Measurements from ENCODE around the gene CFAP100. TPM values are rescaled to one million over a fixed set of nuclear protein-coding genes. Genes with fewer than 3 reads are reported as not detected.

The CFAP100 gene
- total and polyA plus RNA-seq, 2 of the 4 experiments (the other 2 are of a cell fraction), result not detected

DNA sequence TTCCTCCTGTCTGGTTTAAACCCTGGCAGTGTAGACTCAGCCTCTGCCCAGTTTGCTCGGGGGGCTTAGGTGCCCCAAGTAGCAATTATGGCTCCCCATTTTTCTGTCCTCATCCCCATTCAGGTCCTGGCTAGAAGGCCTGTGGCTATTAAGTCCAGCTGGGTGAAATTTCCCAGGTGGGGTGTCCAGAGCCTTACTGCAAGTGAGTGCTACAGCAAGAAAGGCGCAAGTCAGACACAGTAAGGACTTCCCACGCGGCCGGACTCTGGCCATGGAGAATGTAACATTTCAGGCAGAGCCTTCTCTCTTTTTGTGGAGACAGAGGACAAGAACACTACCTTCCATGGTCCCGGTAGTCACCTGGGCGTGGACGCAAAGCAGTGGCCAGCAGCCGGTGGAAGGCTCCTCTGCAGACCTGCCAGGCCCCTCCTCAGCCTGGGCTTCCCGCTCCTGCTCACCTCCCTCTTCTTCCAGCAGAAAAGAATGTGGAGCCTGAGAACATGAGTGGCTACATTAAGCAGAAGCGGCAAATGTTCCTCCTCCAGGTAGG, 23.3 kb downstream of the CFAP100 start:
- H4K8ac ChIP-seq (ENCODE audit: low read depth in 2 of 2, low read length in 2 of 2), result no peak overlapping the region
- no peak overlapping the region for H3K14ac ChIP-seq (replicated peaks; ENCODE audit: low read depth, low read length)
- POLR2A ChIA-PET (ENCODE audit: unreplicated experiment), result no interaction called here
- H3K4me3 ChIP-seq (ENCODE audit: insufficient read depth, low read depth, low read length), result no peak overlapping the region
- H3K9ac ChIP-seq (ENCODE audit: low read depth, low read length), result no peak overlapping the region
- H3K4me1 ChIP-seq (ENCODE audit: control insufficient read depth, insufficient read depth, low read length), result no peaks in the 10 kb centered on the region; the same call in 1 of the 2 replicates
- H2AK5ac ChIP-seq (ENCODE audit: low read depth, low read length), result no peak overlapping the region
- intact Hi-C loops (cut with micrococcal nuclease) (no loop called here), dilution Hi-C loops (cut with HindIII; ENCODE audit: low sequenced_read_pairs, unreplicated experiment) (no loop called here), in situ Hi-C loops (cut with MboI; ENCODE audit: low sequenced_read_pairs) (no loop called here)
- no peak overlapping the region for H4K5ac ChIP-seq (ENCODE audit: low read depth, low read length)
- no peak overlapping the region for H3K23ac ChIP-seq (ENCODE audit: low read depth, low read length)
- no peaks in the 10 kb centered on the region for H3K36me3 ChIP-seq (ENCODE audit: control insufficient read depth, insufficient read depth, low read length)
- H3K18ac ChIP-seq (ENCODE audit: low read depth, low read length), result no peak overlapping the region
- no peak overlapping the region for H3K4ac ChIP-seq (ENCODE audit: low read depth, low read length)
- no peak overlapping the region for H2BK5ac ChIP-seq (ENCODE audit: low read depth, low read length, poor library complexity, severe bottlenecking)
- H2BK20ac ChIP-seq (ENCODE audit: low read depth, low read length), result no peak overlapping the region
- ATAC-seq (ENCODE audit: low read depth), result no peak
- no peak overlapping the region for H2BK120ac ChIP-seq (ENCODE audit: low read depth, low read length)
- no peak overlapping the region for H2AFZ ChIP-seq (replicated peaks; ENCODE audit: low read length, poor library complexity)
- no peak overlapping the region for H3K4me2 ChIP-seq (ENCODE audit: low read depth, low read length)
- no peaks in the 10 kb centered on the region for H4K20me1 ChIP-seq (ENCODE audit: insufficient read depth, low read length)
- H3K9me3 ChIP-seq (ENCODE audit: control insufficient read depth, insufficient read depth, low read length), result no peaks in the 10 kb centered on the region
- 85% methylated on average over 4 of the region's 11 CpGs; no CpG with 5 or more reads in 1 of the 2 experiments for WGBS, 2 experiments (ENCODE audit: extremely low coverage in 2 of 2, insufficient read length in 1 of 2)
- no peak overlapping the region for H4K91ac ChIP-seq (ENCODE audit: insufficient read depth, low read depth, low read length)
- no peak for DNase-seq
- peaks cover 25% of the 10 kb centered on the region for H3K27me3 ChIP-seq (ENCODE audit: control insufficient read depth, insufficient read depth, low read length)
- TF ChIP-seq NFE2L2 (IDR thresholded peaks at IDR 0.05; ENCODE audit: low read depth, low read length) (no peak), RFX5 (IDR thresholded peaks at IDR 0.05; ENCODE audit: low read depth, low read length) (no peak), CEBPB (IDR thresholded peaks at IDR 0.05; ENCODE audit: low read depth, low read length) (no peak), MAFK (IDR thresholded peaks at IDR 0.05; ENCODE audit: low read depth, low read length) (no peak), SMC3 (IDR thresholded peaks at IDR 0.05; ENCODE audit: low read depth, low read length) (no peak), MXI1 (IDR thresholded peaks at IDR 0.05; ENCODE audit: borderline replicate concordance, low read depth, low read length) (no peak), RAD21 (IDR thresholded peaks at IDR 0.05; ENCODE audit: low read length) (no peak), FOS (IDR thresholded peaks at IDR 0.05; ENCODE audit: low read depth, low read length) (no peak), CTCF (conservative IDR thresholded peaks at IDR 0.05; ENCODE audit: low read depth, low read length) (no peak), MAZ (IDR thresholded peaks at IDR 0.05; ENCODE audit: borderline replicate concordance, low read depth, low read length) (no peak), BHLHE40 (IDR thresholded peaks at IDR 0.05; ENCODE audit: low read depth, low read length) (no peak), USF2 (IDR thresholded peaks at IDR 0.05; ENCODE audit: low read depth, low read length) (no peak)
- TF ChIP-seq, protein P1, sequence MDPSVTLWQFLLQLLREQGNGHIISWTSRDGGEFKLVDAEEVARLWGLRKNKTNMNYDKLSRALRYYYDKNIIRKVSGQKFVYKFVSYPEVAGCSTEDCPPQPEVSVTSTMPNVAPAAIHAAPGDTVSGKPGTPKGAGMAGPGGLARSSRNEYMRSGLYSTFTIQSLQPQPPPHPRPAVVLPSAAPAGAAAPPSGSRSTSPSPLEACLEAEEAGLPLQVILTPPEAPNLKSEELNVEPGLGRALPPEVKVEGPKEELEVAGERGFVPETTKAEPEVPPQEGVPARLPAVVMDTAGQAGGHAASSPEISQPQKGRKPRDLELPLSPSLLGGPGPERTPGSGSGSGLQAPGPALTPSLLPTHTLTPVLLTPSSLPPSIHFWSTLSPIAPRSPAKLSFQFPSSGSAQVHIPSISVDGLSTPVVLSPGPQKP (IDR thresholded peaks at IDR 0.05; ENCODE audit: borderline replicate concordance, low read depth, low read length), result no peak
- no peaks in the 10 kb centered on the region for H3K79me1 ChIP-seq (ENCODE audit: low read depth in 1 of 2, low read length in 2 of 2)
- no peak overlapping the region for H2BK15ac ChIP-seq (ENCODE audit: low read depth, low read length)
- H3K56ac ChIP-seq (ENCODE audit: extremely low read depth, insufficient read depth, low read length), result no peak overlapping the region
- no peak overlapping the region for H3K27ac ChIP-seq (ENCODE audit: insufficient read depth, low read length)
- H2AK9ac ChIP-seq (replicated peaks; ENCODE audit: low read depth, low read length, poor library complexity), result no peak overlapping the region
- H3K9me1 ChIP-seq (ENCODE audit: insufficient read depth, low read length), result no peaks in the 10 kb centered on the region
- CTCF ChIA-PET, result no interaction called here
- no TSS peak for BruUV-seq (replicated peaks)
